ENCODE measurements around the gene GNA12. TPM values are rescaled to one million over a fixed set of nuclear protein-coding genes. Genes with fewer than 3 reads are reported as not detected.

The GNA12 gene
- total RNA-seq, 4 donors from 2014 or later: 7.6 to 8.4 (median 8.1) TPM

DNA sequence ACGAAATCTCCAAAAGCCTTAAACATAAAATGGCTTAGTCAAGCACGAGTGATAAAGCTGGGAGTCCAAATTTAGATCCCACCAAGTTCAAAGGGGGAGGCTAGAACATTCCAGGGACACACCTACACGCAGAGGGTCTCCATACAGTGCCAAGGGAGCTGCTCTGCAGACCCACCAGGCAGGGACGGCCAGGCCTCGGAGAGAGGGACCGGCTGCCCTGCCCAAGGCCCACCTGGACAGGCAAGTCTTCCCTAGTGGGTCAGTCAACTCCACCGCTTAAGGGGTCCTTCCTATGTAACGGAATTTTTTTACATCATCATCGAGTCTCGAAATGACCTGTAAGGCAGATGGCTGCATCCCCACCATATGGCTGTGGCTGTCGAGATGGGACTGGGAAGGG is 127.6 kb downstream of the GNA12 start:
- ATAC-seq: no peak
- in situ Hi-C loops (cut with MboI; ENCODE audit: low sequenced_read_pairs in 4 of 4) (no loop called here), intact Hi-C loops (cut with DNase I; ENCODE audit: low total_unique reads) (no loop called here)
- Histone ChIP-seq H3K4me1 (peaks cover 13 to 18% of the 10 kb centered on the region in 2 donors), H3K27me3 (no peaks in the 10 kb centered on the region), H3K4me3 (no peak overlapping the region), H3K27ac (no peak overlapping the region), H3K9me3 (no peaks in the 10 kb centered on the region), H3K36me3 (no peaks in the 10 kb centered on the region)
- DNase-seq: no peak
- TF ChIP-seq POLR2A (IDR thresholded peaks at IDR 0.05): no peak
- TF ChIP-seq, protein P1, sequence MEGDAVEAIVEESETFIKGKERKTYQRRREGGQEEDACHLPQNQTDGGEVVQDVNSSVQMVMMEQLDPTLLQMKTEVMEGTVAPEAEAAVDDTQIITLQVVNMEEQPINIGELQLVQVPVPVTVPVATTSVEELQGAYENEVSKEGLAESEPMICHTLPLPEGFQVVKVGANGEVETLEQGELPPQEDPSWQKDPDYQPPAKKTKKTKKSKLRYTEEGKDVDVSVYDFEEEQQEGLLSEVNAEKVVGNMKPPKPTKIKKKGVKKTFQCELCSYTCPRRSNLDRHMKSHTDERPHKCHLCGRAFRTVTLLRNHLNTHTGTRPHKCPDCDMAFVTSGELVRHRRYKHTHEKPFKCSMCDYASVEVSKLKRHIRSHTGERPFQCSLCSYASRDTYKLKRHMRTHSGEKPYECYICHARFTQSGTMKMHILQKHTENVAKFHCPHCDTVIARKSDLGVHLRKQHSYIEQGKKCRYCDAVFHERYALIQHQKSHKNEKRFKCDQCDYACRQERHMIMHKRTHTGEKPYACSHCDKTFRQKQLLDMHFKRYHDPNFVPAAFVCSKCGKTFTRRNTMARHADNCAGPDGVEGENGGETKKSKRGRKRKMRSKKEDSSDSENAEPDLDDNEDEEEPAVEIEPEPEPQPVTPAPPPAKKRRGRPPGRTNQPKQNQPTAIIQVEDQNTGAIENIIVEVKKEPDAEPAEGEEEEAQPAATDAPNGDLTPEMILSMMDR (IDR thresholded peaks at IDR 0.05 in 4 of 5, conservative IDR thresholded peaks at IDR 0.05 in 1 of 5): no peak

DNA sequence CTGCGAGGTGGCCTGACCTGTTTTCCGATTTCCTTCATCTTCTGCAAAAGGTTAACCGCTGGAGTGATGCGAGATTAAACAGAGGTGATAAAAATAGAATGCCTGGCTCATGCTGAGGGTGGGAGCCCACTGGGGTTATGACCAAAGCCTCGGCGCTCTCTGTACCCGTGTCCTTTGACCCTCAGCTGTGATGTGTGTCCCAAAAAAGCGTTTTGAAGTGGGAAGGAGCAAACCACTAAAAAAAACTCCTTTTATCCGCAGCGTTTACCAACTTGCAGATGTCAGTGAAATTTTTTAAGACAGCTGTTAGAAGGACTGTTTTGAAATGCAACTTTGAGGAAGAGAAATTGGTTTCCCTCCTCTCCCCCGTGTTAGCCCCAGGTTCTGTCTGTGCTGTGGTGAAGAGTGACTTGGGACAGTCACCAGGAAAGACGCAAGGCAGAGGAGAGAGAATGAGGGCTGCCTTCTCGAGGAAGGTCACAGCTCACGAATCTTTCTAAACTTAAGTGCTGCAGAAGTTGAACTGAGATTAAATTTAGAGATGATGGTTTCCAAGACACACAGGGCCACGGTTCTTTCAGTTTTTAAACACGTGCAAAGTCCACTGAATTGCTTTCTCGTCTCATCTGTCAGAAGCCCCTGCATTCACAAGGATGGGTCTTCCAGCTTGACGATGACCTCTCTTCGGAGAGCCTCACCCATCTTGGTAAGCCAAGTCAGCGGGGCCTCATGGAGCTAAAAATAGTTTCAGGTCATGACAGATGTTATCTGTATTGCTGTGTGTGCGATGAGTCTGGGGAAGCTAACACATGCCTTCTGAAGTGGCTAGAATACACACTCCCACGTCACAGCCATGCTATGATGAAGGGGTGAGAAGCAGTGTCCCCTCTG is 128.5 kb downstream of the GNA12 start:
- in situ Hi-C loops (cut with MboI; ENCODE audit: low sequenced_read_pairs in 4 of 4) (no loop called here), intact Hi-C loops (cut with DNase I; ENCODE audit: low total_unique reads) (no loop called here)
- Histone ChIP-seq H3K9me3 (no peaks in the 10 kb centered on the region), H3K27ac (no peak overlapping the region), H3K4me1 (peaks cover 13 to 18% of the 10 kb centered on the region in 2 donors), H3K36me3 (no peaks in the 10 kb centered on the region), H3K4me3 (no peak overlapping the region), H3K27me3 (no peaks in the 10 kb centered on the region)
- TF ChIP-seq POLR2A (IDR thresholded peaks at IDR 0.05): no peak
- TF ChIP-seq, protein P1 (IDR thresholded peaks at IDR 0.05 in 4 of 5, conservative IDR thresholded peaks at IDR 0.05 in 1 of 5): no peak
- DNase-seq: no peak
- no peak for ATAC-seq

DNA sequence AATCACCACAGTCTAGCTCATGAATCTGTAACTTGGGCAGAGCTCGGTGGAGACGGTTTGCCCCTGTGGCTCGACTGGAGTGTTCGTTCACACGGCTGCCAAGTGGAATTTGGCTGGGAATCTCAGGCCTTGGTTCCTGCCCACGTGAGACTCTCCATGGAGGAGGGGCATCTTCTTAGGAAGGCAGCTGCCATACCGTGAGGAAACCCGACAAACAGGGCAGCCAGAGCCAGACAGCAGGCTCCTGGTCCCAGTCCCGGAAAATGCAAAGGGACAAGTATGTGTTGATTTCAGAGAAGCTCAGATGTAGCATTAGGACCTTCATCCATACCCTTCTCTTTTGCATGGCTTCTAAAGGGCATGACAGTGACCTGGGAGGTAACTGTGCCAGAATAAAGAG is 129.5 kb downstream of the GNA12 start:
- H3K27ac ChIP-seq: no peak overlapping the region
- no peak overlapping the region for H3K4me3 ChIP-seq
- H3K36me3 ChIP-seq: no peaks in the 10 kb centered on the region
- in situ Hi-C loops (cut with MboI; ENCODE audit: low sequenced_read_pairs in 4 of 4): no loop called here
- intact Hi-C loops (cut with DNase I; ENCODE audit: low total_unique reads): no loop called here
- ATAC-seq (no peak), DNase-seq (no peak)
- no peaks in the 10 kb centered on the region for H3K27me3 ChIP-seq
- peaks cover 13 to 22% of the 10 kb centered on the region in 2 donors for H3K4me1 ChIP-seq
- no peak for TF ChIP-seq POLR2A (IDR thresholded peaks at IDR 0.05)
- TF ChIP-seq, protein P1 (IDR thresholded peaks at IDR 0.05 in 4 of 5, conservative IDR thresholded peaks at IDR 0.05 in 1 of 5): no peak
- H3K9me3 ChIP-seq: no peaks in the 10 kb centered on the region

DNA sequence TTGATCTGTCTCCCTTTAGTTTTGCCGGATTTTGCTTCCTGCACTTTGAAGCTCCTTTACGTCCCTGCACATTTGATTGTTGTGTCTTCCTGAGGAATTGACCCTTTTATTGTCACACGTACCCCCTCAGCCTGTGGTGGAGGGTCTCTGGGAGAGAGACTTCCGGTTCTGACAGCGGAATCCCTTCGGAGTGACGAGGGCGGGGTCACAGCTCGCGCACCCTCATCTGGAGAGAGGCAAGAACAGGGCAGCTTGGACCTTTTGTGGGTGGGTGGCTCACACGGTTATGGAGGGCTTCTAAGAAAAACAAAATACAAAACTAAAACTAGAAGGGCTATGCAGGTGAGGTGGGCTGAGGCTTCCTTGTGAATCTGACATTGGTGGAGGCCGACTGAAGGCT is 130.1 kb downstream of the GNA12 start:
- in situ Hi-C loops (cut with MboI; ENCODE audit: low sequenced_read_pairs in 4 of 4): no loop called here
- intact Hi-C loops (cut with DNase I; ENCODE audit: low total_unique reads): no loop called here
- TF ChIP-seq POLR2A (IDR thresholded peaks at IDR 0.05): no peak
- Histone ChIP-seq H3K4me1 (peaks cover 13 to 22% of the 10 kb centered on the region in 2 donors), H3K4me3 (no peak overlapping the region), H3K9me3 (no peaks in the 10 kb centered on the region), H3K27ac (no peak overlapping the region), H3K27me3 (peaks cover 0 to 2% (median 0%) of the 10 kb centered on the region in 3 donors), H3K36me3 (no peaks in the 10 kb centered on the region)
- ATAC-seq (no peak), DNase-seq (no peak)

DNA sequence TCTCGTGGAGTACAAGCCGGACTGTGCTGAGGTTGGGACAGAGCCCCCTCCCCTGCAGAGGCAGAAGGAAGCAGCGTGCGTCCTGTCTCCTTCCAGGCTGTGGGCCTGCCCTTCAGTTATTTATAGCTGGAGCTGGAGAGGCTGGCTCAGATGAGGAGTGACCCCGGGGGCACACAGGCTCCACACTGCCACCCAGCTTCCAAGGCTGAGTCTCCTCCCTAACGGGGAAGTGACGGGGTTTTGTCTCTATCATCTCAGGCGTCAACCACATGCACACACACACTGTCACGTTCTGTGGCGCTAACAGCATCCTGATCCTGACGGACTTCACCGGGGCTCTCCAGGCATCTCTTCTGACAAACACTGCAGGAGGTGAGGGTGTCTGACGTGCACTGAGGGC is 130.7 kb downstream of the GNA12 start:
- Histone ChIP-seq H3K27me3 (peaks cover 0 to 4% (median 0%) of the 10 kb centered on the region in 3 donors), H3K9me3 (no peaks in the 10 kb centered on the region), H3K27ac (no peak overlapping the region), H3K36me3 (no peaks in the 10 kb centered on the region), H3K4me3 (no peak overlapping the region), H3K4me1 (peaks cover 13 to 22% of the 10 kb centered on the region in 2 donors)
- no peak for DNase-seq
- in situ Hi-C loops (cut with MboI; ENCODE audit: low sequenced_read_pairs in 4 of 4) (no loop called here), intact Hi-C loops (cut with DNase I; ENCODE audit: low total_unique reads) (no loop called here)
- TF ChIP-seq POLR2A (IDR thresholded peaks at IDR 0.05): no peak
- TF ChIP-seq, protein P1 (IDR thresholded peaks at IDR 0.05 in 4 of 5, conservative IDR thresholded peaks at IDR 0.05 in 1 of 5): no peak
- no peak for ATAC-seq
